IPS-18c (cell line): Measurements from ENCODE around the gene SMAD2.
"Not testable (repeated sequence)": the region's sequence is repeated elsewhere in the genome, so short reads cannot be mapped to it uniquely, and the experiment has no call there.

Experiments used
- H3K4me3 ChIP-seq: 2 replicates; pipeline ENCODE4 v1.7.0; 2013; ENCODE audit warnings: low read depth, mild to moderate bottlenecking, low read length, moderate library complexity; ENCODE audit not compliant: insufficient read depth
- H3K9me3 ChIP-seq: one replicate; pipeline ENCODE4 v1.6.1; 2013; ENCODE audit warnings: mild to moderate bottlenecking, low read length, moderate library complexity; ENCODE audit not compliant: control insufficient read depth, insufficient read depth

Gene SMAD2

DNA sequence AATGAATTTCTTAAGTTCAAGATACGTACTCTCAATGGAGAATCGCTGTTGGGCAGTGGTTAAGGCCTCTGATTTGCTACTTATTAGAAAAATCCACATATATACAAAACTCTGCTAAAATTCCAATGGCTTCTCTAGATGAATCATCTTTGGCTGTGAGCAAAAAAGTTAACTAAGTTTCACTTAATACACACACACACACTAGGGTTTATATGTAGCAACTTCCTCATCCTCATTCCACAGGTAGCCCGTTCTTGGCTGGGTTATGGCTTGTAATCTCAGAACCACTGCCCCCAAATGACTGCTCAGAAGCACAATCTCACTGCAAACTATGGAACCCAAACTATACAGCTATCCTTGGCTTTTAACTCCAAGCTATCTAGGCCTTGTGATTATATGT, 99.7 kb downstream of the SMAD2 start:
- no peaks in the 10 kb centered on the region for H3K9me3 ChIP-seq
- H3K4me3 ChIP-seq = no peak overlapping the region

DNA sequence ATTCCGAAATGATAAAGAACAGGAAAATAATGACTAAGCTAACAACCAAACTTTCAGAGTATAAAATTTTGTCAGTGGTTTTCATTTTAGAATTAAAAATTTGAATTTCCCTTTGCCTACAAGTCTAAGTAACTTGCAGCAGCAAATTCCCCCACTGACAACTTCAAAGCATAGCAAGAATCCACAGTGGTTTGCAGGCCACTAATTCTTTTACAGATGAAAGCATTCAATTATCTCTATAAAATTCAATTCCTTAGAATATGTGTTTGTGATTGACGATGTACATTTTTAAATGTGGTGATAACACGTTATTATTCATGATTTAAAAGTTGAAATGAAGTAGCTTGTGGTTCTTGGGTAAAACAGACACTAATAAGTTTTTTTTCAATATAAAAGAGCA, 100.6 kb downstream of the SMAD2 start:
- no peaks in the 10 kb centered on the region for H3K9me3 ChIP-seq

DNA sequence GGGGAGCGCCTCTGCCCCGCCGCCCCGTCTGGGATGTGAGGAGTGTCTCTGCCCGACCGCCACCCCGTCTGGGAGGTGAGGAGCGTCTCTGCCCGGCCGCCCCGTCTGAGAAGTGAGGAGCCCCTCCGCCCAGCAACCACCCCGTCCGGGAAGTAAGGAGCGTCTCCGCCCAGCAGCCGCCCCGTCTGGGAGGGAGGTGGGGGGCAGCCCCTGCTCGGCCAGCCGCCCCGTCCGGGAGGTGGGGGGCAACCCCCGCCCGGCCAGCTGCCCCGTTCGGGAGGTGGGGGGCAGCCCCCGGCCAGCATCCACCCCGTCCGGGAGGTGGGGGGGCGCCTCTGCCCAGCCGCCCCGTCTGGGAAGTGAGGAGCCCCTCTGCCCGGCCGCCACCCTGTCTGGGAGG, 102.4 kb downstream of the SMAD2 start:
- H3K4me3 ChIP-seq, H3K9me3 ChIP-seq: not testable (repeated sequence)

More for the DNA sequence above, 100.6 kb downstream of the SMAD2 start:
- no peak overlapping the region for H3K4me3 ChIP-seq

DNA sequence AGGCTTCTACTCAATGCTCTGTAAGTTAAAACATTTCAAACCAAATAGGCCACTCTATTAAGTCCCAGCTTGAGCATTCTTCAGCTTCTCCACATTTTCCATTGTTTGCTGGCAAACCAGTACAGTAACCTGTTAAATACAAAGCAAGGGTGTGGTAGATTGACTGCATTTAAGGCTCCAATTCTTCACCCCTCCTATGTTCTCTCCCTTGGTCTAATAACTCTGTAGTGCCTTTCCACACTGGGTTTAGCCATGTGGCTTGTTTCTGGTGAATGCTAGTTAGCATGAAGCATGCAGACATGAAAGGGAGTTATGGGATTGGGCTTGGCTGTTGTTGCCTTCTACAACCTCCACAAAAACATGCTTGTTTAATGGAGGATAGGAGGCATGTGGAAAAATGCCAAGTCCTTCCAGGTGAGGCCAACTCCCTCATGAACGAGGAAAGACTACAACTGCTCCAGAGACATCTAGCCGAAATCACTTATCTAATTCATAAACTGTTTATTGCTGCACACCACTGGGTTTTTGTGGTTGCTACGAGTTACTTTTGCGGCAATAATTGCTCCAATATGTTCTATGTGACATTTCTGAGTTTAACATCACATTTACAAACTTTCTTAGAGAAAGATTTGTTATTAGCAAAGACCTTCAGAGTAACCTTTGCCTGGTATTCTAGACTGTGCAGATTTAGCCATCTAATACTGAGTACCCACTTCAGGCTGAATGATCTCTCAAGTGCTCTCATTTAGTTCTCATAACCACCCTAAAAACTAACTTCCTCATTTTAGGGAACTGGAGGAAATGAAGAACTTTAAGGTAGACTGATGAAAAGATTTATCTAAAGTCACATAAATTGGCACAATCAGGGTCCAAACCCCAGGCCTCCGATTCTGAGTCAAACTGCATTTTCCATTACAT, 104.0 kb downstream of the SMAD2 start:
- Histone ChIP-seq H3K4me3 (no peak overlapping the region), H3K9me3 (no peaks in the 10 kb centered on the region)

DNA sequence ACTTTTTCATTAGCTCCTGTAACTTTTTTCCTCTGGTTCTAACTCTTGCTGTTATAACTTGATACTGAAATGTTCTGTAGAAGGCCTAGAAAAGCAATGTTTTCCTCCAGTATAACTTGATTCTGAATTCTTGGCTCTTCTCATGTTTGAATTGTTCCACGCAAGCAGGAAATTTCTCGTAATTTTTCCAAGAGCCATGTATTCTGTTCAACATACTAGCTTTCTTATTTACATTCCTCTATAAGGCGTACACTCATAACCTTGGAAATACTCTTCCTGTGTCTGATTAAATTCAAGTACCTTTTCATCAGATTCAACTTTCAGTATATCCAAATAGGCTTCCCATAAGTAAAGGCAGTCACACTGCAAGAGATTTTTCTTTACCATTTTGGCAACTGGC, 109.1 kb downstream of the SMAD2 start:
- Histone ChIP-seq H3K9me3 (no peaks in the 10 kb centered on the region), H3K4me3 (no peak overlapping the region)

DNA sequence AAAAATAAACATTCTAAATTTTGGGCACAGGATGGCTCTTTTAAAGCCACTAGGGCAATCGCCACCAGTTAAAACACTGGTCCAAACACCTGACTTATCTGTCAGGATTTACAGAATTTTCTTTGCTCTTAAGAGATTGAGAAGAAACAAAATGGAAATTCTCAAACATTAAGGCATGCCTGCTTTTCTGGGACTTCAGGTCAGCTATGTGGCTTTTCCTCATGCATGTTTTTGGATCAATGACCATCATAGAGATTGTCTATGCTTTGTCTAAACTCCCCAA, 112.7 kb downstream of the SMAD2 start:
- no peaks in the 10 kb centered on the region for H3K9me3 ChIP-seq
- H3K4me3 ChIP-seq = no peak overlapping the region

DNA sequence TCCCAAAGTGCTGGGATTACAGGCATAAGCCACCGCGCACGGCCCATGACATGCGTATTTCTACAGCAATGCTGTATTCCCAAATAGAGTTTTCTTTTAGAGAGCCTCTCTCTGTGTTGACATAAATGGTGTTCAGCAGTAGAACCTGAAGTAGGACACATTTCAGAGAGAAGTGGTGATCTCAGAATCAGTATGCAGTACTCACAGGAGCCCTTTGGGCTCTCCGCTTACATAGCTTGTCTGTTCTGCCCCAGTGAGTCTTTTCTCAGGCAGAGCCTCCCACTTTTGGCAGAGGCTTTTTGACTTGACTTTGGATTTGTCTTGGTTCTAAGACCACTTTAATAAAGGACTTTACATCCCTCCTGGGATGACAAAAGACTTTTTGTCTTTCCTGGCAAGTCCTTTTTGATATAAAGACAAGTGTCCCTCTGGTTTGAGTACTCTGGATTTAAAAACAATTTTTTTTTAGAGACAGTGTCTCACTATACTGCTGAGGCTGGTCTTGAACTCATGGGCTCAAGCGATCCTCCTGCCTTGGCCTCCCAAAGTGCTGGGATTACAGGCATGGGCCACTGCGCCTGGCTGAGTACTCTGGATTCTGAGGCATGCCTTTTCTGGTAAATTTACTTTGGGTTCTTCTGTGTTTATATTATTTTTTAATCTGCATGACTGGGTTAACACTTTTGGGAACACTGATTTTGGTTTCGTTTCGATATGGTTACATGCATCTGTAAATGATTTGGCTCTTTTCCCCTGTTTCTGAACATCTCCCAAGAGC, 113.3 kb downstream of the SMAD2 start:
- Histone ChIP-seq H3K9me3 (no peaks in the 10 kb centered on the region), H3K4me3 (no peak overlapping the region)

DNA sequence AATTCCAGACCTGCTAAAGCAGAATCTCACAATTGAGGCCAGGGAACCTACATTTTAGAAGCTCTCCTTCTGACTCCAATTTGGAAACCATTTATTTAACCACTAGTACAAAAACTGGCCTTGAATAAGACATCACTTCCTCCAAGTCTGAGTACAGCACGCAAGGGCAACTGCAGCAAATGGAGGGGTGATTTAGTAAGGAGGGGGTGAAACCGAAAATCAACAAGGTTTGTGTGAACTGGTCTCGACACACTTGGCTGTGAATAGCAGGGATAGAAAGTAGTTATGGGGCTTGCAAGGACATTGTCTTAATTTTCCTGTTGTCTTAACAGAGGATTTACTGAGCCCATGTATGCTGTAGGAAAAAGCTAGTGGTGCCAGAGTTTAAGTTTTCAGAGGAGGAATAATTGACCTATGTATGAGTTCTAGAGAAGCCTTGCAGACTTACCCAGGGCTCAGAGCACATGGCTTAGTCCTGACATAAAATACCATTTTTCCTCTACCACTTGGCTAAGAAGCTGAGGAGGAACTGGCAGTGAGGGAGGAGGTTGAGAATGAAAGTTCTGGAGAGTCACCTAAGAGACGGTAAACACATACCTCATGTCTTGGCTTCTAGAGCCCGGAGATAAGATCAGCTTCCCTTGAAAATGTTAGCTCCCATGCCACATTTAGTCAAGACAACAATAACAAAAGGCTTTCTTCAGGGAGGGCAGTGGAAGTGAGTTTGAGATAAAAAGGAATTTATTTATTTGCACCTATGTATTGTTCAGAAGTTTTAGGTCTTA, 114.8 kb downstream of the SMAD2 start:
- Histone ChIP-seq H3K4me3 (no peak overlapping the region), H3K9me3 (no peaks in the 10 kb centered on the region)

DNA sequence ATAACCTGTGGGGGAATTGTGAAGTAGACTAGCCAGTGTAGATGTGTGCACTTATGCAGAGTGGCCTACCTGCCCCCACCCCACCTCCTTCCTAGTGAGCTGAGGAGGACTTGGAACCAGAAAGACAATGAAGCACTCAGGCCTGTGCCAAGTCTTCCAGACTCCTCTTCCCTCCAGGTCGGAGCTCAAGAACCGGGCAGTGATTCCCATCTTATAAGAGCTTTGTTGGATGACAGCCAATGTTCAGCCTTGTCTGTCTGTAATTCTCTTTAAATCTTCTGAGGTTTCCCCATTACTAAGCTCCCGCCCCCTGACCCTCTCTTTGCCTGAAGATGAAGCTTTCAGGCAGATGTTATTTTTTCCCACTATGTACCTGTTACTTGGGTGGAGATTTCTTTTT, 121.0 kb downstream of the SMAD2 start:
- Histone ChIP-seq H3K9me3 (no peaks in the 10 kb centered on the region), H3K4me3 (no peak overlapping the region)

DNA sequence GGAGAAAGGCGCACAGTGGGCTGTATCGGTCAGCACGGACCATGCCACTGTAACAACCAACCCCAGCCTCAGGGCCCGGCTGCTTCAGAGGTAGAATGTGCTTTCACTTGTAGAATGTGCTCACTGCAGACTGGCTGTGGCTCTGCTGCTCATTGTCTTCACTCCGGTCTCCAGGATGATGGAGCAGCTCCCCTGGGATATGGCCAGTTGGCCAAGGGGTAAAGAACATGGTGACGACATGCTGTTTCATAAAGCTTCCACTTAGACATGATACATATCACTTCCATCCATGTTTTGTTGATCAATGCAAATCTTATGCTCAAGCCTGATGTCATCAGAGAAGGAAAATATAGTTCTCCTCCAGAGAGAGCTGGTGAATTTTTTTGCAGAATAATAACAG, 127.7 kb downstream of the SMAD2 start:
- Histone ChIP-seq H3K9me3 (no peaks in the 10 kb centered on the region), H3K4me3 (no peak overlapping the region)

DNA sequence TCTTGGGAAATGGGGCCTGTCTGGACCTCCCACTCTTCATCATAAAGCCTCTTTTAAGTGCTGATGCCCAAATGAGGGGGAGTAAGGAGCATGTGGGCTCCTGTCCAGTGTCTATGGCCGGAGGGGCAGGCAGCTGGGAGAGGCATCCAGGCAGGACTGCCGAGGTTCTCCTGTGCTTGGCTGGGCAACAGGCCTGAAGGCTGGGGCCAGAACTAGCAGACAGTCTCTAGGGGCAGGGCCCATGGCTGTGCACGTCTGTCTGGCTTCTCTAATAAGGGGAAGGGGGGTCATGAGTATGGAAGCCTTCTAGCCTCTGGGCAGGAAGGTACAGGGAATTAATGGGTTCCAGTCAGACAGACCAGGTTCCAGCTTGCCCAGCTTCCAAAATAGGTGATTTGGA, 128.6 kb downstream of the SMAD2 start:
- no peak overlapping the region; the same call in 1 of the 2 replicates for H3K4me3 ChIP-seq
- H3K9me3 ChIP-seq = no peaks in the 10 kb centered on the region

DNA sequence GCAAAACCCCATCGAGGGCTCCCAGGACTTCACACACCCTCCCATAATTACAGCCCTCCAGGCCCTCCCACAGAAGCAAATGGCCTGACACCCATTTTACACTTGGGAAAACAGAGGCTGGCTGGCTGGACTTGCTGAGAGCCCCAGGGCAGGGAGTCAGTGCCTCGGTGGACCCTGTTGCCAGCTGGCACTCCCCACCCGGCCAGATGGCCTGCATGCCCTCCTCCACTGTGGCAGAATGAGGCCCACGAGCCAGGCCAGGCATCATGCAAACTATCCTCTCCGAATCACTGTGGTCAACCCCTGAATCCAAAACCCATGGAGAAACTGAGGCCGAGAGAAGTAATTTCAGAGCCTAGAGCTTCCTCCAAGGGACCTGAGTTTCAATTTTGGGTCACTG, 129.7 kb downstream of the SMAD2 start:
- Histone ChIP-seq H3K4me3 (no peak overlapping the region), H3K9me3 (no peaks in the 10 kb centered on the region)

DNA sequence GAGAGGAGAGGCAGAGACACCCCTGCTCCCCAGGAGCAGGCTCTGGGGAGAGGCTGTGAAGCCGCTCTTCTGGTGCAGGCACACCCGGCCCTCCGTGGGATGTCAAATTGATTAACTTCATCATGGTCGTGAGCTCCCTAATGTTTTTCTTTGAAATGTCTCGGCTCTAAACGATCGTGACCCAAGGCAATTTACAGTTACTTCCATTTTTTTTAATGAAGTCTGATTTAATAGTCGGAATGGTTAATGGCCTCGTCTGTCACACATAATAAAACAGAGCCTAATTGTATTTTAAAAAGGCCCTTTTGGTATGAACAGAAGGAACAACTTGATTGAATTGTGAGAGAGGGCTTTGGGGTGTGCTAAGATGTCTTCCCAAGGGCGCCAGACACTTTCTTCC, 130.2 kb downstream of the SMAD2 start:
- Histone ChIP-seq H3K9me3 (no peaks in the 10 kb centered on the region), H3K4me3 (no peak overlapping the region)

DNA sequence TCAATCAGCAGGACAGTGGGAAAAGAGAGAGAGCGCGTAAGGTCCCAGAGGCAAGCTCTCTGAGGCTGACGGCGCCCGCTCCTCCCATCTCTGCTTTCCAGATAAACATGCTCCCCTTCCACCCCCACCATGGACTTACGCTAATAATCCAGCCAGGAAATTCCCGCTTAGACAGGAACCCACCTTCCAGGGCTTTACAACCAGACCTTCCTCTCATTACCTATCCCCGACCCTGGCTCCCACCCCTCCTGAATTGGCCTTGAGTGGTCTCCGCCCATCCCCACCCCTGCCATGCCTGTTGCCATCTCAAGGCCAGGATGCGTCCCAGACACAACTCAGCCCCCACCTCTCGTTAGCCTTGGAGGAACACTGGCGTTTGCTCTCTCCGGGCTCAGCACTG, 131.1 kb downstream of the SMAD2 start:
- H3K4me3 ChIP-seq = no peak overlapping the region
- H3K9me3 ChIP-seq = no peaks in the 10 kb centered on the region

DNA sequence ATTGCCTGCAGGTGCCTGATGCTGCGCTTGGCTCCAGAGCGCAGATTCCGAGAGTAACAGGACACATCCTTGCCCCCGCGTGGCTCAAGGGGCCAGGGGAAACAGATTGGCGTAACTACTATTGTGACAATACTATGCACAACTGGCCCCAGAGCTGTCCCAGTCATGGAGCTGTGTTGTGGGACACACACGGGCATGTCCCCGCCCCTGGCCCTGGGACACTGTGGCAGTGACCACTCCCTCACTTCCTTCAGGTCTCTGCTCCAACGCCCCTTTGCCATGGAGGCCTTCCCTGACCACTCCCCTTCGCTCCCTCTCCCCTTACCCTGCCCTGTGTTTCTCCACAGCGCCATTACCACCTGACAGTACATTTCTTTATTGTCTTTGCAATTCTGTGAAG, 132.1 kb downstream of the SMAD2 start:
- Histone ChIP-seq H3K4me3 (no peak overlapping the region), H3K9me3 (no peaks in the 10 kb centered on the region)

DNA sequence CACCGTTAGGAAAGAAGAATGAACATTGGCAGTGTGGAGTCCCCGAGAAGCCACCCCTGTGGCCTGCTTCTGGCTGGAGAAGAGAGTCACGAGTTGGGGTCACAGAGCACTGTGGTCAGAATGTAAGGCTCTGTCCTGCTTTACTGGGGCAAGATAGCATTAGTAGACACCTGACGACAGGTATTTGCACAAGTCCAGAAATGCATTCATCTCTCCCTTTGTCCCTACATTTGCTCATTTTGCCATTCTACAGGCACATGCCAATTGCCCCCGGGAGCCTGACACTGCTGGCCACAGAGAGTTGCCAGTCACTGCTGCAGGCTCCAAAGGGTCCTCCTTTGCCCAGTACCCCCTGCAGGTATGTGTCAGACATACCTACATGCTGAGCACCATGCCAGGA, 133.3 kb downstream of the SMAD2 start:
- H3K4me3 ChIP-seq = no peak overlapping the region

DNA sequence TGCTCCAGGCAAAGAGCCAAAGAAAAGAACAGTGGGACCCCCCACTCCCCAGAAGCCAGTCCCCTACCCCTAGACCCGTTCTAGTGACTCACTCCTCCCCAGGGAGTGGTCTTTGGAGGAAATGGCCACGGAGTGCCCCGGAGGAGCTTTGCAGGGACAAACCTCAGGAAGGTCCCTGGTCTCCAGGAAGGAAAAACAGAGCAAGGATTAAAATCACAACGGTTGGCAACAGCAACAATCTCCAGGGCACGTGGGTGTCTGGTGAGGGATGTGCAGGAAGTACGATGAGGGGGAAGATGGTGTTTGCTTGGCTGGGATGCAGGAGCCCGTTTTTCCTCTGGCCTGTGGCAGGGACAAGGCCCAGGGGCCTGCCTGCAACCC, 135.0 kb downstream of the SMAD2 start:
- H3K4me3 ChIP-seq = no peak overlapping the region
- no peaks in the 10 kb centered on the region for H3K9me3 ChIP-seq

More for the DNA sequence above, 133.3 kb downstream of the SMAD2 start:
- H3K9me3 ChIP-seq = no peaks in the 10 kb centered on the region
